Upper lobe of right lung (tissue), 1 donor: ENCODE results near the gene GAN. TPM values are rescaled to one million over a fixed set of nuclear protein-coding genes. Genes with fewer than 3 reads are reported as not detected.

Source experiments
- ATAC-seq: fragments of 200-7000 bp; cut with Tn5 transposase; one replicate; pipeline ENCODE4 v1.9.1; 2020; ENCODE audit warnings: mild to moderate bottlenecking, moderate library complexity
- DNase-seq: peaks from one replicate; pipeline ENCODE4 v3.0.0-alpha.2; 2020
- H3K27ac ChIP-seq: fragments of 200-600 bp; one replicate; pipeline ENCODE4 v1.8.0; 2022
- H3K27me3 ChIP-seq: fragments of 200-600 bp; one replicate; pipeline ENCODE4 v1.8.0; 2022; ENCODE audit warnings: mild to moderate bottlenecking
- H3K36me3 ChIP-seq: fragments of 200-600 bp; one replicate; pipeline ENCODE4 v1.8.0; 2022
- H3K4me1 ChIP-seq: fragments of 200-600 bp; one replicate; pipeline ENCODE4 v1.8.0; 2022
- H3K4me3 ChIP-seq: fragments of 200-600 bp; one replicate; pipeline ENCODE4 v1.8.0; 2022; ENCODE audit warnings: mild to moderate bottlenecking
- H3K9me3 ChIP-seq: fragments of 200-600 bp; one replicate; pipeline ENCODE4 v1.8.0; 2022
- CTCF ChIP-seq: fragments of 200-600 bp; IDR thresholded peaks from one replicate; pipeline ENCODE4 v1.8.0; 2022; ENCODE audit warnings: antibody characterized with exemption
- intact Hi-C: fragments of 100-400 bp; cut with DNase I; formaldehyde crosslinking; loops from one replicate; pipeline ENCODE4 v1.11.0; 2022
- total RNA-seq: library from RNA; stranded (reverse); fragmentation: NEBNext Ultra II Directional; extraction: Animal tissue kit (Norgen Biotek cat#: 25700); gene quantifications from one replicate; pipeline ENCODE4 v1.2.1, GENCODE V29; 2021
- donor health status: DM: no; HTN: yes; CAD: no; lungs with severe emphysema.

Gene GAN
- total RNA-seq, 1 donor from 2014 or later = 7.3 TPM

GRCh38 chr16:81347425-81347824, 32.7 kb downstream of the GAN start:
- Histone ChIP-seq H3K27me3 (no peaks in the 10 kb centered on the region), H3K4me1 (no peaks in the 10 kb centered on the region), H3K27ac (no peak overlapping the region), H3K36me3 (no peaks in the 10 kb centered on the region), H3K4me3 (no peak overlapping the region), H3K9me3 (peaks cover 18% of the 10 kb centered on the region)
- intact Hi-C loops = no loop called here
- ATAC-seq = no peak
- TF ChIP-seq CTCF = no peak
- DNase-seq = no peak

GRCh38 chr16:81349608-81350305, 35.0 kb downstream of the GAN start:
- H3K27ac ChIP-seq = no peak overlapping the region

GRCh38 chr16:81350306-81350615, 35.5 kb downstream of the GAN start:
- Histone ChIP-seq H3K27me3 (no peaks in the 10 kb centered on the region), H3K9me3 (peaks cover 18% of the 10 kb centered on the region), H3K27ac (no peak overlapping the region), H3K36me3 (no peaks in the 10 kb centered on the region), H3K4me1 (no peaks in the 10 kb centered on the region), H3K4me3 (no peak overlapping the region)
- intact Hi-C loops = no loop called here
- DNase-seq = no peak
- ATAC-seq = no peak
- no peak for TF ChIP-seq CTCF

More at GRCh38 chr16:81349608-81350305, 35.0 kb downstream of the GAN start:
- intact Hi-C loops = no loop called here
- H3K9me3 ChIP-seq = peaks cover 18% of the 10 kb centered on the region
- no peaks in the 10 kb centered on the region for H3K36me3 ChIP-seq
- DNase-seq (no peak), ATAC-seq (no peak)
- TF ChIP-seq CTCF = no peak
- H3K27me3 ChIP-seq = no peaks in the 10 kb centered on the region
- no peaks in the 10 kb centered on the region for H3K4me1 ChIP-seq
- H3K4me3 ChIP-seq = no peak overlapping the region

GRCh38 chr16:81353895-81354294, 39.1 kb downstream of the GAN start:
- ATAC-seq (no peak), DNase-seq (no peak)
- no peak for TF ChIP-seq CTCF
- Histone ChIP-seq H3K36me3 (peaks cover 18% of the 10 kb centered on the region), H3K27ac (no peak overlapping the region), H3K27me3 (no peaks in the 10 kb centered on the region), H3K4me1 (no peaks in the 10 kb centered on the region), H3K4me3 (no peak overlapping the region), H3K9me3 (no peaks in the 10 kb centered on the region)
- intact Hi-C loops = no loop called here

- ATAC-seq = no peak
- intact Hi-C loops = no loop called here
- H3K27me3 ChIP-seq = no peaks in the 10 kb centered on the region
These were observed 43.0 kb downstream of the GAN start for GRCh38 chr16:81357711-81358260.

More at GRCh38 chr16:81357711-81358260, 43.0 kb downstream of the GAN start:
- H3K4me1 ChIP-seq = no peaks in the 10 kb centered on the region
- H3K9me3 ChIP-seq = no peaks in the 10 kb centered on the region
- no peak overlapping the region for H3K27ac ChIP-seq
- no peak overlapping the region for H3K4me3 ChIP-seq
- peaks cover 29% of the 10 kb centered on the region for H3K36me3 ChIP-seq
- TF ChIP-seq CTCF = no peak
- DNase-seq = no peak
